ENCODE measurements around the gene ETV6. TPM values are rescaled to one million over a fixed set of nuclear protein-coding genes. Genes with fewer than 3 reads are reported as not detected.
"Not testable (repeated sequence)": the region's sequence is repeated elsewhere in the genome, so short reads cannot be mapped to it uniquely, and the experiment has no call there.

Gene ETV6
- total RNA-seq, 1 donor from 2014 or later: 9.9 TPM

DNA sequence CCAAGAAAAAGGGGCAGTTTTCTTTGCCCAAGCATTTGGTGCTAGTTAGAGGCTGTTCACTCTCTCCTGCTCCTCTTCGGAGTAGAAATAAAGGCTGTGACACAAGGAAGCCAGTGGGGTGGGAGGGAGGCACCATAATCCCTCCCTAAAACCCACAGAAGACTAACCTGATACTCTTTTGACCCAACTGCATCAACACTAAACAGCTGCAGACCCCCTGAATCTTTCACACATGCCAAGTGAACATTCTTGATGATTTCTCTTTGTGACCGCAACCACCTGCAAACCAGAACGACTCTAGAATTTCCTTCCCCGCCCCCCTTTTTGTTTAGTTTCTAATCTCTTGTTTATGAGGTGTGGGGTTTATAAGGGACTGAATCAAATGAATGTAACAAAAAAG is 245.4 kb downstream of the ETV6 start:
- DNase-seq: no peak

- no peak for DNase-seq
Observed at GRCh38 chr12:11895421-11896078, 246.1 kb downstream of the ETV6 start.

DNA sequence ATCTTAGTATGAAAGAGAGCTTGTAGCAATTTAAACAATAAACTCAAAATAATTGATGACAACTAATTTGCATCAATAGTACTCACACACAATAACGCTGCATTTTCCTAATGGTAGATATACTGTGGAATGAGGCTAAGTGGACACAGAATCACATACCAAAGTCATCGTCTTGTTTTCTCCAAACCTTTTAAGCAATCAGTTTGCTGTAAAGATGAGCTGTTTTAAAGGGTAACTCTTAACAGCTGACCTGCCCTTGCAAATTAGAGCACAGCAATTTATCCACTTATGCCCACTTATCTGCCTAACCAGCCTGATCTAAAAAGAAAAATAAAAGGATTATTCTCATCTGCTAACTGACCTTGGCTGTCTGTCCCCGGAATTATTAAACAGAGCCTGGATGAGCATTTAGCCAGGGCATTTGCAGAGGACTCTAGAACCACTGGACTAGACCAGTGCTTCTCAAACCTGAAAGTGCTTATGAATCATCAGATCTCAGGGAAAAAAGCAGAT is 247.0 kb downstream of the ETV6 start:
- DNase-seq: no peak

DNA sequence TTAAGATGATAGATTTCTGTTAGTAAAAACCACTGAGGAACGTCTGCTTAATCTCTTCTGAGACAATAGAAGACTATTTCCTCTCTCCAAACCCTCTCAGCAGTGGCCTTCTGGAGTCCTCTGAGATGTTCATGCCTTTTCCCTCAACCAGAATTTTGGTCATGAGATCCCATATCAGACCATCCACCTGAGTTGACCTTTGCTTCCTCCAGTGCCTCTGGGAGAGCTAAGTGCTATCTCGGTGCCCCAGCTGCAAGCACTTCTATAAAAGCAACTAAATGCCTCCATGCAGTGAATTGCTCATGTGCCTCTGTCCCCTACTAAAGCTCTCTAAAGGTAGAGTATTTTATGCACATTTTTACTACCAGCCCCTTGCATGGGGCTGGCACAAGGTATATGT is 248.4 kb downstream of the ETV6 start:
- no peak for DNase-seq

DNA sequence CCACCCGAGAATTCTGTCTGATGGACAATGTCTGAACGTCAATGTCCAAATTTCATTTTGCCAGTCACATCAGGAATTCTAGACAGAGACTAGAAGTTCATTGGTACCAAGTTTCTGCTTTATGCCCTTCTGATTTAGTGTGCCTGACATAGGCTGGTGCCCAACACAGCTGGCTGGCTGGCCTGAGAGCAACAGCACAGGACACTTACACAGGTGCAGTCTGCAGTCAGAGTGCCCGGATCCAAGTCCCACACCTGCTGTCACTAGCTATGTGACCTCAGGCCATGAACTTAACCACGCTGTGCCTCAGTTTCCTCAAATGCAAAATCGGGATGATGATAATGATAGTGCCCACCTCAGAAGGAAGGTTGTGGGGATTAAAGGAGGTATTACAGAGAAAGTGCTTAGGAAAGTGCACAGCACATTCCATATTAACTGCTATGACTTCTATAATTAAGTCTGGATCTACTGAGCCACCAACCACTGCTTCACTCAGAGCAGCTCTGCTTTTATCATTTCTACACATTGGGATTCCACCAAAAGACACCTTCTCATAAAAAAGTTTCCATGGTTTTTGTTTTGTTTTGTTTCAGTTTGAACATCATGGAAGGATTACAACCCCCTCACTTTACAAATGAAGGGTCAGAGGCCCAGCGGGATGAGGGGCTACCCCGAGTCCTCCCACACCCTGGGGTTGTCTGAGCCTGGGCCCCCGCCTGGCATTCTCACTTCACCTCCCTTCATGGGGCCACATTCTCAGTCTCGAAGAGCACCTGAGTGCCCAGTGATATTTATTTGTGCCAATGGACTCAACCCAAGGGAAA is 252.4 kb downstream of the ETV6 start:
- no peak for DNase-seq

DNA sequence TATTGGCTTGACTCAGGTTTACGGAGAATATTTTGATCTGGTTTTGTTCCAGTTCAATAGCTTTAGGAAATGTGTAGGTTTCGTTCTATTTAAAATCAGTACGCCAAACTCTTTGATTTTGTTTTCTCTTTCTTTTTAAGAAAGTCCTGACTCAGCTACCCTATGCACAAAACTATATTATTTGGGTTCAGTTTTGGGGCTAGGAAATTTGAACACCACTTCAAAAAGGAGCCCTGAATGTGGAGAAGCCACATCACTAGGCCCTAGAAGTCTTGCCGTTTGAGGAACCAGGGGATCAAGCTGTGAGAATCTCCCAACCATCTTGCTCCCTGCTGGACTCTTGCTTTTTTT is 253.0 kb downstream of the ETV6 start:
- no peak for DNase-seq

- no peak for DNase-seq
Observed at GRCh38 chr12:11904124-11904523, 254.7 kb downstream of the ETV6 start.

GRCh38 chr12:11905534-11905933 is 256.1 kb downstream of the ETV6 start:
- DNase-seq: no peak

DNA sequence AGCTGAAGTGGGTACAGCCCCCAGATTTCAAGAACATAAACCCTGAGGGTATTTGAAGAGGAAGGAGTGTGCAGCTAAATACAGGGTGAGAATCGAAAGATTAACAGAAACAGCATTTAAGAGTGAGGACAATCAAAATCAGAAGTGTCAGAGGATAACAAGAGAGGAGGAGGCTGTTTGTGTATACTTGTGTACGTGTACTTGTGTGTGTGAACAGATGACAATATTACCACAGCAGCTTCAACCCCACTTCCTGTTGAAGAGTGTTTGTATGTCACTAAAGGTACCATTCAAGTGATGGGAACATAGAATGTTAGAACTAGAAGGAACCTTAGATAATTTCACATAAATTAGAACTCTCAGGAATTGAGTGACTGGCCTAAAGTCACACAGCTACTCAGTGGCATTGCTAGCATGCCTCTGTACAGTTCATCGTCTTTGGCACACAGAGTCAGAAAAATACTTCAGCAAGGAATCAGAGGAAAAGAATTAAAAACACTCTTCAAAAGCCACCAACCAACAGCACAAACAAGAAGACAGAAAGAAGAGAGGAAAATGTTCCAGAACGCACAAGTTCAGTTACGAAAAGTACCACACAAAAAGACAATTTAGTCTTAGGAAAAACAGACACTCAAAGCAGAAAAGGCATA is 256.9 kb downstream of the ETV6 start:
- no peak for DNase-seq

DNA sequence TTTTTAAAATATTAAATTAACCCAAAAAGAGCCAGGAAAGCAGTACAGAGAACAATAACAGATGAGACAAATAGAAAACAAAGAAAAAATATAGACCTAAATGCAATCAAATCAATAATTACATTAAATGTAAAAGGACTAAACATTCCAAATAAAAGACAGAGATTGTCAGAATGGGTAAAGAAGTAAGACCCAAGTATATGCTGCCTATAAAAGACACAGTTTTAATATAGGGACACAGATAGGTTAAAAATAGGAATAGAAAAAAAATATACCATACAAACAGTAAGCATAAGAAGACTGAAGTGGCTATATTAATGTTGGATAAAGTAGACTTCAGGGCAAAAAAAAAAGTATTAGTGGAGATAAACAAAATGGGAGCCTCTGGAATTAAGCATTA is 258.2 kb downstream of the ETV6 start:
- DNase-seq: no peak

- not testable (repeated sequence) for DNase-seq
Observed at GRCh38 chr12:11909406-11909805, 259.9 kb downstream of the ETV6 start.

GRCh38 chr12:11916113-11916512 is 266.6 kb downstream of the ETV6 start:
- DNase-seq: no peak

DNA sequence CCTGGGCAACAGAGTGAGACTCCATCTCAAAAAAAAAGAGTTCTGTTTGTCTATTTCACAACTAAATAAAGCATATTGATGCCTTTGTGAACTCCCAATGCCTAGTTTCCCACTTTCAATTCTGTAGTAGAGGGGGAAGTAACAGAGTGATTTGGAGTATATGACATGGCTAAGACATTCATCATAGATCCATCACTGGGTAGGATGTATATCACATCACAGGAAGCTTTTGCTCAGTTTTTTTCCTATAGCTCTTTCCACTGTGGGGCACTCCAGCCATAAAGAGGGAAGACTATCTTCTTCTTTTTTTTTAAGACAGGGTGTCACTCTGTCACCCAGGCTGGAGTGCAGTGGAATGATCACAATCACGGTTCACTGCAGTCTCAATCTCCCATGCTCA is 267.3 kb downstream of the ETV6 start:
- DNase-seq: no peak

- no peak for DNase-seq
Observed at GRCh38 chr12:11917501-11917900, 268.0 kb downstream of the ETV6 start.

DNA sequence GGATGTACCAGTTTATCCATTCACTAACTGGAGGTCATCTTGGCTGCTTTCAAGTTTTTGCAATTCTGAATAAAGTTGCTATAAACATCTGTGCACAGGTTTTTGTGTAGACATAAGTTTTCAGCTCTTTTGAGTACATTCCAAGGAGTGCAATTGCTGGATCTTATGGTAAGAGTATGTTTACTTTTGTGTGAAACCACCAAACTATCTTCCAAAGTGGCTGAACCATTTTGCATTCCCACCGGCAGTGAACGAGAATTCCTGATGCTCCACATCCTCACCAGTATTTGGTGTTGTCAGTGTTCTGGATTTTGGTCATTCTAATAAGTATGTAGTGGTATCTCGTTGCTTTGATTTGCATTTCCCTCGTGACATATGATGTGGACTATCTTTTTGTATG is 270.8 kb downstream of the ETV6 start:
- no peak for DNase-seq

- no peak for DNase-seq
Observed at GRCh38 chr12:11922361-11922760, 272.9 kb downstream of the ETV6 start.

GRCh38 chr12:11923067-11923466 is 273.6 kb downstream of the ETV6 start:
- no peak for DNase-seq

- no peak for DNase-seq
Observed at GRCh38 chr12:11927286-11927935, 277.9 kb downstream of the ETV6 start.

DNA sequence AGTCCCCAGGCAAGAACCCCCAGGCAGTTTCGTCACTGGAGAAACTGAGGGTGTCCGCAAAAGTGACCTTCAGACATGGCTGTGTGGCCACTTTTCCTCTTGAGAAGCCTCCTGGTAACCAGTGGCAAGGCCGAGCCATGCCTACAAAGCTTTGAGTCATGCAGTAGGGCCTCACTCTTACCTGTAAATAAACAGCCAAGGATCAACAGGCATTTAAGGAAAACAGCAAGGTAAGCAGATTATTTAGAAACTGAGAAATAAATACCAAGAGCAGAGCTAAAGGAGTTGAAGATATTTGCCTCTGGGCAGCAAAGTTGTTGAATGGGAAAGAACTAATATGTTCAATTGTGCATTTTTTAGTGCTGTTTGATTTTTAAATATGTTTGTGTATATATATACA is 280.2 kb downstream of the ETV6 start:
- no peak for DNase-seq

DNA sequence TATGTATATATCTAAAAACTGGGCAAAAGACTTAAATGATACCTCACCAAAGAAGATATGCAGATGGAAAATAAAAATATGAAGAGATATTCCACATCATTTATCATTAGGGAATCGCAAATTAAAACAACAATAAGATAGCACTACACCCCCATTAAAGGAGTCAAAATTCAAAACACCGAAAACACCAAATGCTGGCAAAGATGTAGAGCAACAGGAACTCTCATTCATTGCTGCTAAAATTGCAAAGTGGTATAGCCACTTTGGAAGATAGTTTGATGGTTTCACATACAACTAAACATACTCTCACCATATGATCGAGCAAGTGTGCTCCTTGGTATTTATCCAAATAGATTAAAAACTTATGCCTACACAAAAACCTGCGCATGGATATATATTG is 289.7 kb downstream of the ETV6 start:
- no peak for DNase-seq

- DNase-seq: no peak
Observed at GRCh38 chr12:11941606-11942337, 292.3 kb downstream of the ETV6 start.

DNA sequence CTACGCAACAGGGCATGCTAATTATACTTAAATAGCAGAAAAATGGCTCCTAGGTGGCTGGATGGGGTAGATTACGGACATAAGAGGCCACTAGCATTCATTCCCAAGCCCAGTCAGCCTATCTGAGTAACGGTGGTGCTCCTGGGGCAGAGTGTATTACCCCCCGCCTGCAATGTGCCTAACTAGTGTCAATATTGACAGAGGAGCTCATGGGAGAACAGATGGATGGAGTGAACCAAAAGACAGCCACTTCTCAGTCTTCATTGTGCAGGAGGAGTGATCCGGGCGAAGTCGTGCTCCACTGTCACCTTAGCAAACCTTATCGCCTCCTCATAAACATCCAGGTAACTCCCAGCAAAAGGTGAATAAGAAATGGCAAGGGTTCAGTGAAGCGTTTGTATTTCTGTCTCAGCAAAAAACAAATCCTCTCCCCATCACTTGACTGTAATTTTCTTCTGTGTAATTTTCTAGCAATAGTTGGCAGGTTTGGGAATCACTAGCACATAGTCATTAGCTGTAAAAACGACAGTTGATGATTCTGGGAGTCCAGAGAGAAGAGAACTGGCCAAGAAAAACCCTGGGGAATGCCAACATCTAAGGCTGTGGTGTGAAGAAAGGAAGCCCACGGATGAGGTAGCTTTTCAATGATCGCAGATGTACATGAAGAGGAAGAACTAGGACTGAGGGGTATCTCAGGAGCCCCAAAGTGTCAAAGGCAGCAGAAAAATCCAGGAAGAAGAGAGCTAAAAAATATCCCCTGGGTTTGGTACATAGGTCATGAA is 294.6 kb downstream of the ETV6 start:
- no peak for DNase-seq
